Esophagus squamous epithelium (tissue), 4 donors: ENCODE data around the gene CARMIL3.

ENCODE experiments used
- CTCF ChIP-seq, 6 experiments: fragments of 450-650 bp in 4 of 6; fragments of 200-600 bp in 2 of 6; sonication (generic) in 2 of 6; IDR thresholded peaks; one replicate each; pipeline ENCODE4 v1.5.1; 2016 to 2019; ENCODE audit warnings: antibody characterized with exemption in 6 of 6, mild to moderate bottlenecking in 4 of 6, moderate library complexity in 4 of 6
- POLR2A ChIP-seq, 4 donors: fragments of 450-650 bp; IDR thresholded peaks; one replicate each; pipeline ENCODE4 v1.6.1; 2017; ENCODE audit warnings: antibody characterized with exemption in 4 of 4, mild to moderate bottlenecking in 4 of 4, moderate library complexity in 3 of 4

GRCh38 chr14:24082411-24083080, 30.7 kb downstream of the CARMIL3 start:
- TF ChIP-seq CTCF (IDR thresholded peaks at IDR 0.05): no peak
- no peak for TF ChIP-seq POLR2A (IDR thresholded peaks at IDR 0.05)
